ENCODE data around the gene HIC1. TPM values are rescaled to one million over a fixed set of nuclear protein-coding genes. Genes with fewer than 3 reads are reported as not detected.

Gene HIC1
- total RNA-seq, 1 donor from 2014 or later: 20.8 TPM

GRCh38 chr17:2060681-2061440, 6.0 kb downstream of the HIC1 start:
- DNase-seq (ENCODE audit: low spot score): no peak

GRCh38 chr17:2061441-2061958, 6.6 kb downstream of the HIC1 start:
- no peak for DNase-seq (ENCODE audit: low spot score)

GRCh38 chr17:2062571-2063183, 7.8 kb downstream of the HIC1 start:
- DNase-seq (ENCODE audit: low spot score): no peak

GRCh38 chr17:2063261-2064146, 8.6 kb downstream of the HIC1 start:
- DNase-seq (ENCODE audit: low spot score): no peak

GRCh38 chr17:2064147-2064489, 9.2 kb downstream of the HIC1 start:
- DNase-seq (ENCODE audit: low spot score): no peak

- DNase-seq (ENCODE audit: low spot score): no peak
These were observed 9.6 kb downstream of the HIC1 start for GRCh38 chr17:2064520-2064971.

GRCh38 chr17:2064980-2065785, 10.3 kb downstream of the HIC1 start:
- no peak for DNase-seq (ENCODE audit: low spot score)

- DNase-seq (ENCODE audit: low spot score): no peak
These were observed 11.1 kb downstream of the HIC1 start for GRCh38 chr17:2065949-2066400.

GRCh38 chr17:2067048-2067561, 12.2 kb downstream of the HIC1 start:
- no peak for DNase-seq (ENCODE audit: low spot score)

- no peak for DNase-seq (ENCODE audit: low spot score)
These were observed 12.7 kb downstream of the HIC1 start for GRCh38 chr17:2067608-2068024.

- DNase-seq (ENCODE audit: low spot score): no peak
These were observed 13.2 kb downstream of the HIC1 start for GRCh38 chr17:2068031-2068518.

- DNase-seq (ENCODE audit: low spot score): no peak
These were observed 13.7 kb downstream of the HIC1 start for GRCh38 chr17:2068519-2069051.

- peak; percentile 77 for DNase-seq (ENCODE audit: low spot score)
These were observed 15.5 kb downstream of the HIC1 start for GRCh38 chr17:2070241-2071023.

- DNase-seq (ENCODE audit: low spot score): no peak
These were observed 16.1 kb downstream of the HIC1 start for GRCh38 chr17:2071024-2071385.

GRCh38 chr17:2071455-2072281, 16.8 kb downstream of the HIC1 start:
- DNase-seq (ENCODE audit: low spot score): peak; percentile 71

GRCh38 chr17:2074919-2075318, 20.0 kb downstream of the HIC1 start:
- DNase-seq (ENCODE audit: low spot score): no peak

GRCh38 chr17:2075336-2076086, 20.6 kb downstream of the HIC1 start:
- no peak for DNase-seq (ENCODE audit: low spot score)
